Neural cell (in vitro differentiated cells): ENCODE results near the gene MTERF1. TPM values are rescaled to one million over a fixed set of nuclear protein-coding genes. Genes with fewer than 3 reads are reported as not detected.

Source experiments
- H2AFZ ChIP-seq: fragments of 200-600, 300-800 bp; sonication (generic), shearing (Covaris generic); 2 replicates; pipeline ENCODE4 v1.6.0; 2014; ENCODE audit warnings: low read depth, mild to moderate bottlenecking, antibody characterized with exemption, low read length, moderate library complexity
- H3F3A ChIP-seq: fragments of 200-600 bp; shearing (Covaris generic); 2 replicates; pipeline ENCODE4 v1.6.1; 2016; ENCODE audit warnings: mild to moderate bottlenecking, moderate library complexity, mixed read lengths, antibody characterized with exemption, low read length; ENCODE audit not compliant: insufficient read depth, poor library complexity, severe bottlenecking
- H3K27ac ChIP-seq: fragments of 200-600, 300-800 bp; sonication (generic), shearing (Covaris generic); 2 replicates; pipeline ENCODE4 v1.5.1; 2014; ENCODE audit warnings: mild to moderate bottlenecking, low read length, moderate library complexity
- H3K27me3 ChIP-seq: fragments of 300-800, 200-600 bp; sonication (generic), shearing (Covaris generic); 2 replicates; pipeline ENCODE4 v1.6.0; 2014; ENCODE audit warnings: mild to moderate bottlenecking, low read depth, low read length, moderate library complexity; ENCODE audit not compliant: insufficient read depth
- H3K36me3 ChIP-seq: fragments of 300-800, 200-600 bp; sonication (generic), shearing (Covaris generic); 2 replicates; pipeline ENCODE4 v1.5.1; 2014; ENCODE audit warnings: mild to moderate bottlenecking, antibody characterized with exemption, low read length, moderate library complexity; ENCODE audit not compliant: insufficient read depth
- H3K4me2 ChIP-seq: fragments of 300-800, 200-600 bp; sonication (generic), shearing (Covaris generic); 2 replicates; pipeline ENCODE4 v1.6.0; 2014; ENCODE audit warnings: mild to moderate bottlenecking, low read length
- H3K4me3 ChIP-seq: fragments of 300-800, 200-600 bp; sonication (generic), shearing (Covaris generic); 2 replicates; pipeline ENCODE4 v1.5.1; 2014; ENCODE audit warnings: mild to moderate bottlenecking, low read length, moderate library complexity
- H3K79me2 ChIP-seq: fragments of 200-600 bp; shearing (Covaris generic); replicated peaks from 2 replicates; pipeline ENCODE4 v1.6.0; 2014; ENCODE audit warnings: mild to moderate bottlenecking, low read length, moderate library complexity; ENCODE audit not compliant: insufficient read depth
- H3K9ac ChIP-seq: fragments of 300-800, 200-600 bp; sonication (generic), shearing (Covaris generic); 2 replicates; pipeline ENCODE4 v1.6.1; 2016; ENCODE audit warnings: mild to moderate bottlenecking, low read length, mixed read lengths
- H3K9me2 ChIP-seq: fragments of 200-600 bp; shearing (Covaris generic); 2 replicates; pipeline ENCODE4 v1.6.1; 2016; ENCODE audit warnings: mild to moderate bottlenecking, low read length, mixed read lengths; ENCODE audit not compliant: insufficient read depth
- H3K9me3 ChIP-seq: fragments of 200-600, 300-800 bp; sonication (generic), shearing (Covaris generic); 2 replicates; pipeline ENCODE4 v1.6.1; 2016; ENCODE audit warnings: mild to moderate bottlenecking, mixed run types, low read length, moderate library complexity, mixed read lengths
- H4K20me1 ChIP-seq: fragments of 200-600 bp; shearing (Covaris generic); 2 replicates; pipeline ENCODE4 v1.6.1; 2016; ENCODE audit warnings: mild to moderate bottlenecking, mixed run types; ENCODE audit not compliant: insufficient read depth
- EP300 ChIP-seq: fragments of 450-650 bp; conservative IDR thresholded peaks from 2 replicates; pipeline ENCODE4 v1.6.1; 2014; ENCODE audit warnings: antibody characterized with exemption, mild to moderate bottlenecking, moderate library complexity; ENCODE audit not compliant: poor library complexity, severe bottlenecking
- EZH2 ChIP-seq: fragments of 200-600, 300-800 bp; shearing (Covaris generic), sonication (generic); IDR thresholded peaks from 2 replicates; pipeline ENCODE4 v1.6.1; 2014; ENCODE audit warnings: antibody characterized with exemption, low read length, borderline replicate concordance, mild to moderate bottlenecking; ENCODE audit not compliant: insufficient read depth, poor library complexity, severe bottlenecking
- MXI1 ChIP-seq: fragments of 450-650 bp; conservative IDR thresholded peaks from 2 replicates; pipeline ENCODE4 v1.6.1; 2014; ENCODE audit warnings: antibody characterized with exemption, mild to moderate bottlenecking; ENCODE audit not compliant: poor library complexity, severe bottlenecking
- POLR2AphosphoS5 ChIP-seq: IDR thresholded peaks from 2 replicates; pipeline ENCODE4 v1.6.1; 2012
- RAD21 ChIP-seq: fragments of 450-650 bp; conservative IDR thresholded peaks from 2 replicates; pipeline ENCODE4 v1.6.1; 2014; ENCODE audit warnings: antibody characterized with exemption, mild to moderate bottlenecking, moderate library complexity
- SMC3 ChIP-seq: fragments of 450-650 bp; conservative IDR thresholded peaks from 2 replicates; pipeline ENCODE4 v1.6.1; 2014; ENCODE audit warnings: antibody characterized with exemption, mild to moderate bottlenecking, moderate library complexity; ENCODE audit not compliant: poor library complexity
- TAF1 ChIP-seq: IDR thresholded peaks from 2 replicates; pipeline ENCODE4 v1.6.1; 2012; ENCODE audit warnings: low read depth
- polyA plus RNA-seq: library from polyadenylated mRNA; depleted of rRNA; stranded (reverse); fragments of >200 nt; gene quantifications from 2 replicates; pipeline ENCODE4 v1.2.3, GENCODE V29; 2014
- TF ChIP-seq, protein P1 (sequence below): fragments of 450-650 bp; IDR thresholded peaks from 2 replicates; pipeline ENCODE4 v1.5.1; 2014; ENCODE audit warnings: antibody characterized with exemption, mild to moderate bottlenecking, moderate library complexity; ENCODE audit not compliant: poor library complexity, severe bottlenecking
- TF ChIP-seq, protein P2 (sequence below): IDR thresholded peaks from 2 replicates; pipeline ENCODE4 v1.6.1; 2012; ENCODE audit warnings: borderline replicate concordance

Gene MTERF1
- polyA plus RNA-seq, 1 donor from 2014 or later, result 22.9 TPM

DNA sequence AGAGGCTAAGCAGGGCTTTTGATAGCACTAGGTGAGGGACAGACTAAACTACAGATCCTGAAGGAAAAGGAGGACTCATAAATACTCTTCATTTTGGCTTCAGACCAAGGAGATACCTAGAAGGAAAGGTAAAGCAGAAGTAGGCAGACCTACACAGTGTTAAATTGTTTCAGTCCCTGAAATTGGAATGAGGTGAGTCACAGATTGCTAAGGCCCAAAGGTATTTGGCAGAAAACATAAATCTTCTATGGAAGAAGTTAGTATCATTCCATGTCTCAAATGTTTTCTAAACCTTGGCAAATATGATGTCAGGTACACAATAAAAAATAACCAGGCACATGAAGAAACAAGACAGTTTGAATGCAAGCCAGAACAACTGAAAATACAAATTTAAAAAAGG lies 30.0 kb downstream of the MTERF1 start:
- no peak for TF ChIP-seq POLR2AphosphoS5
- no peak for TF ChIP-seq EZH2
- TF ChIP-seq SMC3, result no peak
- no peak for TF ChIP-seq RAD21
- TF ChIP-seq MXI1, result no peak
- TF ChIP-seq, protein P1, sequence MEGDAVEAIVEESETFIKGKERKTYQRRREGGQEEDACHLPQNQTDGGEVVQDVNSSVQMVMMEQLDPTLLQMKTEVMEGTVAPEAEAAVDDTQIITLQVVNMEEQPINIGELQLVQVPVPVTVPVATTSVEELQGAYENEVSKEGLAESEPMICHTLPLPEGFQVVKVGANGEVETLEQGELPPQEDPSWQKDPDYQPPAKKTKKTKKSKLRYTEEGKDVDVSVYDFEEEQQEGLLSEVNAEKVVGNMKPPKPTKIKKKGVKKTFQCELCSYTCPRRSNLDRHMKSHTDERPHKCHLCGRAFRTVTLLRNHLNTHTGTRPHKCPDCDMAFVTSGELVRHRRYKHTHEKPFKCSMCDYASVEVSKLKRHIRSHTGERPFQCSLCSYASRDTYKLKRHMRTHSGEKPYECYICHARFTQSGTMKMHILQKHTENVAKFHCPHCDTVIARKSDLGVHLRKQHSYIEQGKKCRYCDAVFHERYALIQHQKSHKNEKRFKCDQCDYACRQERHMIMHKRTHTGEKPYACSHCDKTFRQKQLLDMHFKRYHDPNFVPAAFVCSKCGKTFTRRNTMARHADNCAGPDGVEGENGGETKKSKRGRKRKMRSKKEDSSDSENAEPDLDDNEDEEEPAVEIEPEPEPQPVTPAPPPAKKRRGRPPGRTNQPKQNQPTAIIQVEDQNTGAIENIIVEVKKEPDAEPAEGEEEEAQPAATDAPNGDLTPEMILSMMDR, result no peak
- H3K4me2 ChIP-seq, result no peak overlapping the region

GRCh38 chr7:91847876-91848588 lies 32.5 kb downstream of the MTERF1 start:
- Histone ChIP-seq H3K27me3 (no peaks in the 10 kb centered on the region), H3K4me3 (no peak overlapping the region), H3K9ac (no peak overlapping the region), H3F3A (no peaks in the 10 kb centered on the region), H3K4me2 (no peak overlapping the region), H3K79me2 (no peaks in the 10 kb centered on the region), H3K9me3 (no peaks in the 10 kb centered on the region), H3K36me3 (no peaks in the 10 kb centered on the region), H3K27ac (no peak overlapping the region), H2AFZ (no peak overlapping the region), H4K20me1 (no peaks in the 10 kb centered on the region), H3K9me2 (no peaks in the 10 kb centered on the region)
- TF ChIP-seq SMC3 (no peak), EZH2 (no peak), POLR2AphosphoS5 (no peak), TAF1 (no peak), RAD21 (no peak), MXI1 (no peak), EP300 (no peak)
- TF ChIP-seq, protein P1, result no peak
- TF ChIP-seq, protein P2, sequence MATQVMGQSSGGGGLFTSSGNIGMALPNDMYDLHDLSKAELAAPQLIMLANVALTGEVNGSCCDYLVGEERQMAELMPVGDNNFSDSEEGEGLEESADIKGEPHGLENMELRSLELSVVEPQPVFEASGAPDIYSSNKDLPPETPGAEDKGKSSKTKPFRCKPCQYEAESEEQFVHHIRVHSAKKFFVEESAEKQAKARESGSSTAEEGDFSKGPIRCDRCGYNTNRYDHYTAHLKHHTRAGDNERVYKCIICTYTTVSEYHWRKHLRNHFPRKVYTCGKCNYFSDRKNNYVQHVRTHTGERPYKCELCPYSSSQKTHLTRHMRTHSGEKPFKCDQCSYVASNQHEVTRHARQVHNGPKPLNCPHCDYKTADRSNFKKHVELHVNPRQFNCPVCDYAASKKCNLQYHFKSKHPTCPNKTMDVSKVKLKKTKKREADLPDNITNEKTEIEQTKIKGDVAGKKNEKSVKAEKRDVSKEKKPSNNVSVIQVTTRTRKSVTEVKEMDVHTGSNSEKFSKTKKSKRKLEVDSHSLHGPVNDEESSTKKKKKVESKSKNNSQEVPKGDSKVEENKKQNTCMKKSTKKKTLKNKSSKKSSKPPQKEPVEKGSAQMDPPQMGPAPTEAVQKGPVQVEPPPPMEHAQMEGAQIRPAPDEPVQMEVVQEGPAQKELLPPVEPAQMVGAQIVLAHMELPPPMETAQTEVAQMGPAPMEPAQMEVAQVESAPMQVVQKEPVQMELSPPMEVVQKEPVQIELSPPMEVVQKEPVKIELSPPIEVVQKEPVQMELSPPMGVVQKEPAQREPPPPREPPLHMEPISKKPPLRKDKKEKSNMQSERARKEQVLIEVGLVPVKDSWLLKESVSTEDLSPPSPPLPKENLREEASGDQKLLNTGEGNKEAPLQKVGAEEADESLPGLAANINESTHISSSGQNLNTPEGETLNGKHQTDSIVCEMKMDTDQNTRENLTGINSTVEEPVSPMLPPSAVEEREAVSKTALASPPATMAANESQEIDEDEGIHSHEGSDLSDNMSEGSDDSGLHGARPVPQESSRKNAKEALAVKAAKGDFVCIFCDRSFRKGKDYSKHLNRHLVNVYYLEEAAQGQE, result no peak

More for the DNA sequence above, 30.0 kb downstream of the MTERF1 start:
- Histone ChIP-seq H3K4me3 (no peak overlapping the region), H3F3A (no peaks in the 10 kb centered on the region), H3K9ac (no peak overlapping the region), H3K9me2 (no peaks in the 10 kb centered on the region), H4K20me1 (no peaks in the 10 kb centered on the region), H3K27me3 (no peaks in the 10 kb centered on the region), H3K36me3 (no peaks in the 10 kb centered on the region), H2AFZ (no peak overlapping the region), H3K27ac (no peak overlapping the region), H3K79me2 (no peaks in the 10 kb centered on the region), H3K9me3 (no peaks in the 10 kb centered on the region)
